Heart left ventricle (tissue), 13 donors: ENCODE results near the gene AJM1.

ENCODE experiments used
- CTCF ChIP-seq, 12 donors: fragments of 200-600 bp; sonication (generic) in 4 of 12; IDR thresholded peaks; one replicate each; pipeline versions ENCODE4 v1.5.0 to v1.8.0; 2018 to 2022; ENCODE audit warnings: antibody characterized with exemption in 12 of 12, mild to moderate bottlenecking in 5 of 12
- POLR2A ChIP-seq, 2 donors: fragments of 450-650 bp; IDR thresholded peaks; one replicate each; pipeline ENCODE4 v1.6.1; 2017; ENCODE audit warnings: antibody characterized with exemption in 2 of 2, mild to moderate bottlenecking in 2 of 2, moderate library complexity in 2 of 2
- donor health status: ischemic (EF 13 %, LVEDD 7.1; RV severe dilation, severe dysfunction).
- donor health status: DM: no; HTN: yes; CAD: no.
- donor health status: DM: no; HTN: no; CAD: no.
- donor health status: ischemic (EF 25% LVEDD 6.9; RV normal size, moderate dysfunction).
- donor health status: ischemic (EF 25% LVEDD 5.7; RV mildly dilated, moderate dysfunction).
- donor health status: ischemic (EF 35%, LVEDD 5.7; RV mildly dilated, moderate dysfunction).
- donor health status: nonischemic (EF 11% LVEDD 7.7; RV severe dilation, severe dysfunction).
- donor health status: DM: yes; HTN: yes; CAD: no.
- donor health status: PGD.
- donor health status: ischemic (EF 29% LVEDD 5.4; RV normal size, mild dysfunction).
- donor health status: nonischemic (EF 23%, LVEDD 6.1; RV moderate dilation, normal function).

DNA sequence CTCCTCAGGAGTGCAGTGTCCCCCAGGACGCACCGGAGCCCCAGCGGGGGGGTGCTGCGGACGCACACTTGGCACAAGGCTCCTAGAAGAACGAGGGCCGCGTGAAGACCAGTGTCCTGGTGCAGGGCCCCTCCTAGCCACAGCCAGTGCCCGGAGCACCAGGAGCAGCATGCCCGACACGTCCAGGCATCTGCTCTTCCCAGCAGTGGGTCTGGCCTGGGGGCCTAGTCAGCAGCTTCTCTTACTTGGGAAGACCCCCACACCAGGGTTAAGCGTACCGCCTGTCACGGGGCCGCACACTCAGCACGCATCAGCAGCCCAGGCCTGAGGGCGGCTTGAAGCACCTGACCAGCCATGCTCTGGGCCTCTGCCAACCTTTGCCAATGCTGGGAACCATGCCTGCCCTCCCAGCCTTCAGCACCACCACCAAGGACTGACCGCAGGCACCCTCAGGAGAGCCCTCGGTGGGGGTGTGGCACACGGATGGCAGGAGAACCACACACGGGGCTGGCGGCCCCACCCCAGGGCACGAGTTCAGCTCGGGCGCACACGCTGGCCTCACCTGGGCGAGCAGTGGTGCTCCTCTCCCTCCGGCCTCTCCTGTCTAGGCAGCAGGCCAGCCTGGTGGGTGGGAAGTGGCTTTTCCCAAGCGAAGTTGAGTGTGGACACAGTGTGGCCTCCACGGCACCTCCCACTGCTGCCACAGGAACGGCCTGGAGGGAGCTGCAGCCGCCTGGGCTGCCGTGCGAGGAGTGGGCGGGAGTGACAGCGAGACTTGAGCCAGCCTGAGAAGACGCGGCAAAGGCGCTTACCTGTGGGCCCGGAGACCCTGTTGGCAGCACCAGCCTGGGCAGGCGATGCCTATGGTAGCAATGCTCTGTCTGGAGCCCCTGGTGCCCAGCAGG is 12.0 kb upstream of the AJM1 start:
- no peak for TF ChIP-seq POLR2A (IDR thresholded peaks at IDR 0.05)
- no peak for TF ChIP-seq CTCF (IDR thresholded peaks at IDR 0.05)
